Central memory CD4-positive, alpha-beta T cell (primary cell): Measurements from ENCODE around the gene KCNAB1.
"Not testable (repeated sequence)": the region's sequence is repeated elsewhere in the genome, so short reads cannot be mapped to it uniquely, and the experiment has no call there.

Source experiments
- DNase-seq: peaks from one replicate; pipeline ENCODE4 v3.0.0; 2022

The KCNAB1 gene

DNA sequence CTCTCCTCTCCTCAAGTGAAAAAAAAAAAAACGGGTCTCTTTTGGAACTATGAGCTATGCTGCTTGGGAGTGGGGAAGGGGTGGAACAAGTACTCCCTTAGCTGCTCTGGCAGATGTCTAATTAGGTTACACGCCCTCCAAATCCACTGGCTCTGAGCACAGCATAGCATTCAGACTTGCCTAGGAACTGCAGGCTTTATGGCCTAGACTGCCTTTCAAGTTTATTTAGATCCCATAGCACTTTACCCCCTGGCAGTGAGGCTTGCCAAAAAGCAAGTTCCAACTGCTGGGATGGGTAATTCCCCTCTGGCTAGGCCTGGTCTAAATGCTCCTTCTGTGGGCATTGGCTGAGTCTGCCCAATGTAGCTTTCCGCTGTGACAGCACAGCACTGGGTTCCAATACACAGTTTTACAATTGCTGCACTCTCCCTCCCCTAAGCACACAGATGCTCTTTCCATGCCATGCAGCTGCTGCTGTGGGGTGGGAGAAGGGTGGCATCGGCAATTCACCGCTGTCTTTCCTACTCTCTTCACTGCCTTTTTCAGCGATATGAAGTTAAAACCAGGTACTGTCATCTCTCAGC lies 152.8 kb downstream of the KCNAB1 start:
- no peak for DNase-seq

DNA sequence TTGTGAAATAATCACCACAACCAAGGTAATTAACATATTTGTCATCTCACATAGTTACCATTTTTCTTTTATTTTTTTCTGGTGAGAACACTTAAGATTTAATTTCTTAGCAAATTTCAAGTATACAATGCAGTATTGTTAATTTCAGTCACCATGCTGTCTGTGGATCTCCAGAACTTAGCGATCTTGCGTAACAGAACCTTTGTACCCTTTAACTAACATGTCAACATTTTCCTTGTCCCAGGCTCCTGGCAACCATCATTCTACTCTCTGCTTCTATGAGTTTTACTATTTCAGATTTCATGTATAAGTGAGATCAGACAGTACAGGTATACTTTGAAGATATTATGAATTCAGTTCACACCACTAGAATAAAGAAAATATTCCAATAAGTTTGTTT lies 154.4 kb downstream of the KCNAB1 start:
- DNase-seq = no peak

DNA sequence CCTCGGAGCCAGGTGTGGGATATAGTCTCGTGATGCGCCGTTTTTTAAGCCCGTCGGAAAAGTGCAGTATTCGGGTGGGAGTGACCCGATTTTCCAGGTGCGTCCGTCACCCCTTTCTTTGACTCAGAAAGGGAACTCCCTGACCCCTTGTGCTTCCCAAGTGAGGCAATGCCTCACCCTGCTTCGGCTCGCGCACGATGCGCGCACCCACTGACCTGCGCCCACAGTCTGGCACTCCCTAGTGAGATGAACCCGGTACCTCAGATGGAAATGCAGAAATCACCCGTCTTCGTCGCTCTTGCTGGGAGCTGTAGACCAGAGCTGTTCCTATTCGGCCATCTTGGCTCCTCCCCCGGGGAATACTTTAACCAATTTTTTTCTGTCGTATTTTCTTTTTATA lies 164.3 kb downstream of the KCNAB1 start:
- not testable (repeated sequence) for DNase-seq

DNA sequence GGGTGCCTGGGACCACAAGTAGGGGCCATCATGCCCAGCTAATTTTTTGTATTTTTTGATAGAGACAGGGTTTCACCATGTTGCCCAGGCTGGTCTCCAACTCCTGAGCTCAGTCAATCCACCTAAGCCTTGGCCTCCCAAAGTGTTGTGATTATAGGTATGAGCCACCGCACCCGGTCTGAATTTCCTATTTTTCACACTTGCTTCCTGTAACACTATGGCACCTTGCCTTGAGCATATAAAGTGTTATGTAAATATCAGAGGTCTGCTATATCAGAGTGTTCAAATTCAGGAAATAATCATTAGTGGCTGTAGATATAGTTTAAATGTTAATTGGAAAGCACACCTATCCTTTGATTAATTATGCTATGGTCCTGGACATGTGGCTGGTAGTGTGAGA lies 165.2 kb downstream of the KCNAB1 start:
- no peak for DNase-seq

DNA sequence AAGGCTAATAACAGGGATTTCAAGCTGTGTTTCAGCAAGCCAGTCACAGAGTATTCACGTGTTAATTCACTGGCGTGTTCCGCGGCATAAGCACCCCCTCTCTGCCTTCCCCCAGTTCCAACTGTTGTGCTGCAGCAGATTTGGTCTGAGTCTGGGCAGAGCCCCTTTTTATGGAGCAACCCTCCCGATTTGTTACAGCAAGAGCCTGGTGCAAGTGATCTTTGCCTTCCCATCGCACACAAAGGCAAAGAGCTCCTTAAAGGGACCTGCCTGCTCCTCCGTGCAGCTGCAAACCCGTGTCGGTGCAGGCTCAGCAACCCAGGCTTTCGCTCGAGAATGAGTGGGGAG lies 170.5 kb downstream of the KCNAB1 start:
- no peak for DNase-seq

DNA sequence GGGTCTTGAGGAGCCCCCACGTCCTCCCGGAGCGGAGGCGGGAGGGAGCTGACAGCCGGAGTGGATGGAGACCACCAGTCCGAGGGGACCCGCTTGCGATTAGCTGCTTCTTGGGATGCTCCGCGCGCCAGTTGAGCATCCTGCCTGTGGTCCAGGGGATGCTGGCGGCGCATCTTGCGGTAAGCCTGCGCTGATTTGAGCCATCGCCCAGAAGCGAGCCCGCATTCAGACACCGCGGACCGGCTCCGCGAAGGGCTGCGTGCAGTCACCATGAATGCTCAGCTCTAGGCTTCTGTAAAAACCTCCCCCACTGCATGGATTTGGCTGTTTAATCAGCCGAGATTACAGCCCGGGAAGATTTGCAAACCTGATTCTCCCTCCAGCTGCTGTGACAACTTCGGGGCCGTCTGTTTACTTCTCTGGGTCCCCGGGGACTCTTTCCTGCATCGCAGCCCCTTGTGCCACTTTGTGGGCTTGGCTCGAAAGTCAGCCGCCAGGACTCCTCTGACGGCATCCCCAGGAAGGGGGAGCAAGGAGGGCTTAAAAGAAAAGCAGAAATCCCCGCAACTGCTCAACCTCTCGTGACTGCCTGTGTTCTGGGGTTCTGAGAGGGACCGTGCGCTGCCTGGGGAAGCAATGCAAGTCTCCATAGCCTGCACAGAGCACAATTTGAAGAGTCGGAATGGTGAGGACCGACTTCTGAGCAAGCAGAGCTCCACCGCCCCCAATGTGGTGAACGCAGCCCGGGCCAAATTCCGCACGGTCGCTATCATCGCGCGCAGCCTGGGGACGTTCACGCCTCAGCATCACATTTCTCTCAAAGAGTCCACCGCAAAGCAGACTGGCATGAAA lies 171.1 kb downstream of the KCNAB1 start:
- DNase-seq = peak; percentile 2

DNA sequence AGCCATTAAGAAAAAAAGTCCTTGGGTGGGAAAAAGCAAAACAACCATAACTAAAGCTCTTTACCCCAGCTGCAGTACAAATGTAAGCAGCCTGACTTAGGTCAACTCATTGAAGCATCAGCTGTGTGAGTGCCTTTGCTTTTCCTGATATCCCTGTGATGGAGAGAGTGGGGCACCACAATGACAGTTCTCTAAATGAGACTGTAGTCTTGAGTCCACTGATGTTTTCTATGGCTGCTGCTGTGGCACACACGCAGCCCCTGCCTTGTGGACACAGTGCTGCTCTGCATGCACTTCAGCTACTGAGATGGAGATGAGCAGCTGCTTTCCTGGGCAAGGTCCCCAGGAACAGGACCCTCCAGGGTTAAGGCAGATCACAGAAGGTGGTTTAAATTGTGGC lies 173.2 kb downstream of the KCNAB1 start:
- no peak for DNase-seq

DNA sequence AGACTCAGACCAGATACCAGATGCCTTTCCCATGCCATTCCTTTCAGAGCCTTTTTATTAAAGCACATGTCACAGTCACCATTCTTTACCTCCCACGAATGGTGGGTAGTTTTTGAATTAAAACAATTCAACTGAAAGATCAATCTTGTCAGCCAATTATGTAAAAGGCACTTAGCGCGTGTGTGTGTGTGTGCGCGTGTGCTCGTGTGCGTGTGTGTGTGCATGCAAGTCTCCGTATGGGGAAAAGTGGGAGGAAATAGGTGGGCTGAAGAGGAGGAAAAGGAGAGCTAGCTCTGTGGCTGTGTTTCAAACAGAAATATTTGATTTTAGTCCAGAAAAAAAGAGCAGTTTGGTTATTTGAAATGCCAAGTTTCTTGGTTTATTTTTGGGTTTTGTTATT lies 177.2 kb downstream of the KCNAB1 start:
- DNase-seq = no peak

DNA sequence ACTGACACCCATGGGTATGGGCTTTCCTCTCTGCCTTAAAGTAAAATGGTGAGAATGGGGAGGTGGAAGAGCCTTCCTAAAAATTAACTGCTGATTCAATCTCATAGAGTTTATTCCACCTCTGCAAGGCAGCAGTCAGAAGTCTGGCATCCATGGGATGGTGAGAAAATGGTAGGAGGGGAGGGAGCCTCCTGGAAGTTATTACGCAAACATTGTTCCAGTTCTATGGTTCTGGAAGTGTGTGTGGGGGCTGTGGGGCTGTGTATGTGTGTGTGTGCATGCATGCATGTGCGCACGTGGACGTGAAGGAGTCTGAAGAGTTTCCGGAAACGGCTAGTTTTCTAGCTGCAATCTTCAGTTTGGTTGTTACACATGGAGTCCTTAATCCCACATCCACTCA lies 177.6 kb downstream of the KCNAB1 start:
- DNase-seq = no peak

DNA sequence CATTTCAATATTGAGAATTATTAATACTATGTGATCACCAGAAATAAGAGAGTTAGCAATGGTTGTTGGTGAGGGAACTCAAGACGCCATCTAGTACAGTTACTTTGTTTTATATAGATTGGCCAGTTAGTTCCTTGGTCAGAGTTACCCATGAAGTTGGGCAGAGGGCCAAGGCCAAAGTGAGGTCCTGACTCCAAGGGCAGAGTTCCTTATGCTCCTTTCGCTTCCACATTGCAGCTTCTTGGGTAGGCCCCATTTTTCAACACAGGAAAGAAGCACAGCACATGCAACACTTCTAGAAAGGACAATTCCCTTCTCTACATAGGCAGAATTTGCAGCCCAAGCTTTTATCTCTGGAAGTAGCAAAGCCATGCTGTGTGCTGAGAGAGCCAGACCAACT lies 178.6 kb downstream of the KCNAB1 start:
- no peak for DNase-seq

DNA sequence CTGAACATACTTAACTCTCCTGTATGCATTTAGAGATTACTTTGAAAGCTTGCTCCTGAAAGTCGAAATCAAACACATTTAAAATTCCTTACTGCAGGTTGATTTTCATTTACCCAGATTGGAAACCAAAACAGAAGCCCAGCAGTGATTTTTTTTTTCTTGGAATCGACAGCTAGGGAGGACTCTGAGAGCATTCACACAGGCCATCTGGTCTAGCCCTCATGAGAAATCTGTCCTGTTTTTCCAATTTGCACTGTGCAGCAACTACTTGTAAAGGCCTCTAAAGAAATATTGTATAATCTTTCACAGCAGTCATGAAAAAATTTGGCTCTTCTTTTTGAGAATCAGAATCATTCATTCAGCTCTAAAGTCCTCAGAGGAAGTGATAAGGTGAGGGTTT lies 179.2 kb downstream of the KCNAB1 start:
- DNase-seq = no peak

DNA sequence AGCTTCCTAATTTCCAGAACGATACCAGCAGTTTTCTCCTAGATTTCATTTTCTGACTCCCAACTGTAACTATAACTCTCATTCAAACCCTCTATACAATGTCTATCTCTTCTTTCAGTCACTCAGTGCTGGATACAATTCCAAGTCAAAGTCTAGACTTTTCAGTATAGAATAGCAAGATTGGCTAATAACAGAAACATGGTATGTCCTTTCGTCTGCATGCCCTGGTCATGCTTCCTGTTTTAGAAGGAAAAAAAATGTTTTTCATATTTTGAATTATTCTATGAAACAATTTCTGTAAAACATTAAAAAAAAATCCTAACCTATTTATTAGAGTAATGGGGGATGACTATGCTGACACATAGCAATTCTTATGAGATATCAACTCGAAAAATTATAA lies 180.0 kb downstream of the KCNAB1 start:
- DNase-seq = no peak

DNA sequence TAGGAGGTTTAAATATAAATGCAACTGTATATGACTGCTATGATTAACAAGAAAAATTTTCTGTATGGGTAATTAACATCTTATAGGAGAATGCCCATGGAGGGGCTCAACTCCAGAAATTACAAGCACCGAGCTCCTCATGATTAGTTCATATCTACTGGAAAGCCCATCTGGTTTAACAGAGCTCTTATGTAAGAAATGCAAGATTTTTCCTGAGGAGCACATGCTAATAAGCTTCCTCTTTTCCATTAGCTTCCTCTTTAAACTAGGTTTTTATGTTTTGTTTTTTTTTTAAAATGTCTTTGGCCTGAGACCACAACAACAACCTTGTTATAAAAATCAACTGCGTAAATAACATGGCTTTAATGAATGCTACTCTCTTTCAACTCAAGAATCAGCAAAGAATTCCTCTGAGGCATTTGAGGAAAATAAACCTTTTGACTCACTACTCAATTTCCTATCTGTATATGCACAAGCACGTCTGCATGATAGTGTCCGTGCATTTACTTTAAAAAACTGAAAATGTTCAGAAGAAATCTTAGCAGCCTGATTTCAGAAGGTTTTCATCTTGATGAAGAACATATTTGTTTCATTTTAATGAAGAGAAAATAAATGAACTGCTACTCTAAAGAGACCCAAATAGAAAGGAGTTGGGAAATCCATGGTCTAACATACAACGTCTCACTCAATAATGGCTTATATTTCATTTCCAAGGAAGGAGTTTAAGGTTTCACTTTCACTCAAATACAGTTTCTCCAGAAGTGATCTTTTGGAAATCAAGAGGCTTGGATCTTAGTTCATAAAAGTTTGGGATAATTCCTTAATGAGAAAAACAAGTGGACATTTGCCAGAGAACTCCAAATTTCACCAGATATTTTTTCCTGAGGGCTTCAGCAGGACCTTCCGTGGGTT lies 180.8 kb downstream of the KCNAB1 start:
- no peak for DNase-seq

DNA sequence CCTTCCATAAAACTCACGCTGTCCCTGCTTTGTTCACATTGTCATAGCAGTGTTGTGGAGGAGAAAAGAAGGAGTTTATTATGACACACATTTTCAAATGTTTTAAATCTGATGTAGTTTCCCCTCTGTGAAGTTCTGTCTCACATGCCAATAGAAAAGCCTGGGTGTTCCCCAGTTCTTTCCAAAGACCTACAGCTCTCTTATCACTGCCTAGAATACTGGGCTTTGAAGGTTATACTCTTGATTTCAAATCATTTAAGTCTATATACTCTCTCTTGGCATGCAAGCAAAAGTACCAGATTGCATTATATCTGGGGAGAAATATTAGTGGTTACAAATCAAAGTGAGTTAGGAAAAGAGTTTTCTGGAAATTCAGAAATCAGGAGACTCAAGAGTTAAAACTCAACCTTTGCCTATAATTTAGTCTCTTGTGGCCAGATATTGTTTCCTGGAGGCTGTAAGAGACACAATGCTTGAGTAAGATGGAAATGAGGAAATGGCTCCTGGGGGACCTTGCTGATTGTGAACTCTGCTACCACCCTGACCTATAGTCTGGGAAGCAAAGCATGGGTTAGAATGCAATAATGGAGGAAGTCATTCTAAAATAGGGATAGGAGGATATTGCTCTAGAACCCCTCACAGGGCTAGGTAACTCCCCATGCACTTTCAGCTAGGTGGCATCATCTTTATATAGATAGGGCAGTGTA lies 182.8 kb downstream of the KCNAB1 start:
- DNase-seq = no peak

DNA sequence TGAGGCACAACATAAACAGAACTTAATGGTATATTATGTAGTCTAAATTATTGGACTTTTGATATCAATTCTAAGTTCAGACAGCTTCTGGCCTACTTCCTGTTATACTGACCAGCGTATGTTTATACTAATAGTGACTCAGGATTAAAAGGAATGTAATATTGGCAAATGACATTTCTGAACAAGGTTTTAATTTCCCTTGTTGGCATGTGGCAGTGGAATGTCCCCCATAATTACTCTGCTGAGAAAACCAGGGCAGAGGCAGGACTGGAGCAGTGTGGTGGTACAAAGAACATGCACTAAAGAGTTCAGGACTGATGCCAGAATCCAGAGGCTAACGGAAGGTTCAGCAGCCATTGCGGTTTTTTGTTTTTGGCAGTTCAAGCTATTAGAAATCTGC lies 184.0 kb downstream of the KCNAB1 start:
- DNase-seq = no peak

DNA sequence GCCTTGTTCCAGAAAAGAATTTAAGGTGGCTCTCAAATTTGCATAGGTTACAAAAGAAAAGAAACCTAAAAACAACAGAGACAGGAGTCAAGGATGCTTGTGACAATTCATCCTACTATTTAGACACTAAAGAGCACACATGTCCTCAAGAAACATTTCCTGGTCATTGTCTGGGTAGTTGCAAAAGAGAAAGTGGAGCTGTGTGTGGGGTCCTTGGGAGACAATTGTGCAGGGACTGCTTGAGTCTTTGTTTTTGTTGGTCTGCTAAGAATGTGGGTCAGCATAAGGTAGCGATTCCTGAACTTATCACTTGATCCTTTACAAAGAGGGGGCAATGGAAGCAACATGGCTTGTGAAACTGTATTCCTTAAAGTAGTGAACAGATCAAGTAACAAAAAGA lies 185.3 kb downstream of the KCNAB1 start:
- DNase-seq = no peak

DNA sequence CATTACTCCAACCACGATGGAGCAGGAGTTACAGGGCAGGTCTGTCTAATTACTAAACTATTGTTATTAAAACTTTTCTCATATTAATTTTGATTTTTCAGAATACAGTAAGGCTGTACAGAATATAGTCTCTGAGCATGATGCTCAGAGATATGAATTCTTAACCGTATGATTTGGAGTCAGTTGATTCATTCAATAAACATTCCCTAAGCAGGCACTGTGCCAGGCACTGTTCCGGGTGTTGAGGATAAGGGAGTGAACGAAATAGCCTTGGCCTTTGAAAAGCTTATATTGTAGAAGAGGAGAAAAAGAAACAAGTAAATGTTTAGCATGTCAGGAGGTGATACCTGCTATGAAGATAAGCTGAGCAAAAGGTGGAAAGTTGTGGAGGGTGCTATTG lies 187.3 kb downstream of the KCNAB1 start:
- no peak for DNase-seq

DNA sequence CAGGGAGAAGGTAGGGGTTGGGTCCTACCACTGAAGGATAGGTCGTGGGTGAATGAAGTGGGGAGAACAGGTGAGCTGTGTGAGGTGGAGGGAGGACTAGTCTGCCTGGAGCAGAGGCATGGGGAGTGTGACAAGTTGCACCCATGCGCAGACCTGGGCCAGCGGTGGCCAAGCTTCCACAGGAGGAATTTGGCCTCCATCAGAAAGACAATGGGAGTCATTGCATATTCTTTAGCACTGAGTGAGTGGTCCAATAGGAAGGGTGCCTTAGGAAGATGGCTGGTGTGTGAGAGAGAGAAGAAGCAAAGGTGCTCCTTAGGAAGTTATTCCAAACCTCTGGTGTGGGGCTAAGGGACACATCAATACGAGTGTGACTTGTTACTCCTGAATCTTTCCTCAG lies 191.1 kb downstream of the KCNAB1 start:
- no peak for DNase-seq

DNA sequence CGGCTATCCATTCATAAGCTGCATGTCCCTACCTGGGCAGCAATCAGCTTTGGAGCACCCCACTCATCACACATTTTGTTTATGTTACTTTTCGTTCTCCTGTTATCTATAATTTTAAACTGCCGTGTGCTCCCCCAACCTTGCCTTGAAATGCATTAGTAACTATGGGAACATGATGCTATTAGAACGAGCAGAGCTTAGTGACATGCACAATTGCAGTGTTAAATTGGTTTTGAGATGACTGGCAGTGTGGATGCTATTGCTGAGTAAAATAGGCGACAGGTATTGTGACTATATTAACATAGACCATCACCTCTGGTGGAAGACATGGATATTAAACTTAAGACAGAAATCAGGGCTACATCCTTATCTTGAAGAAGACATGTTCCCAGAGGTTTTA lies 191.6 kb downstream of the KCNAB1 start:
- DNase-seq = no peak

DNA sequence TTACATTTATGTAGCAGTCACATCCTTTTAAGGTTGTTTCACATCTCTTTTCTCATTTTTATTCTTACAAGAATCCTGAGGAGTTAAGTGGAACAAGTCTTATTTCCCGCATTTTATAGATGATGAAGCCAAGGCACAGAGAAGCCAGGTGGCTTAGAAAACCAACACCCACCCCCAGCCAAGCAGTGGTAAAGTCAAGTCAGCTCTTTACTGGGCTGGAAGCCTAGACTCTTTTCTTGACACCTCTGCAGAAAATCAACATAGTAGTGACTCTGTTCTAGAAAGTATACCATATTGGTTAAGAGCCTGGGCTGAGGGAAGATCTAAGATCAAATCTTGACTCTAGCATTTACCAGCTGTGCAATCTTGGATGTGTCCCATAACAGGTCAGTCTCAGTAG lies 195.7 kb downstream of the KCNAB1 start:
- DNase-seq = no peak

DNA sequence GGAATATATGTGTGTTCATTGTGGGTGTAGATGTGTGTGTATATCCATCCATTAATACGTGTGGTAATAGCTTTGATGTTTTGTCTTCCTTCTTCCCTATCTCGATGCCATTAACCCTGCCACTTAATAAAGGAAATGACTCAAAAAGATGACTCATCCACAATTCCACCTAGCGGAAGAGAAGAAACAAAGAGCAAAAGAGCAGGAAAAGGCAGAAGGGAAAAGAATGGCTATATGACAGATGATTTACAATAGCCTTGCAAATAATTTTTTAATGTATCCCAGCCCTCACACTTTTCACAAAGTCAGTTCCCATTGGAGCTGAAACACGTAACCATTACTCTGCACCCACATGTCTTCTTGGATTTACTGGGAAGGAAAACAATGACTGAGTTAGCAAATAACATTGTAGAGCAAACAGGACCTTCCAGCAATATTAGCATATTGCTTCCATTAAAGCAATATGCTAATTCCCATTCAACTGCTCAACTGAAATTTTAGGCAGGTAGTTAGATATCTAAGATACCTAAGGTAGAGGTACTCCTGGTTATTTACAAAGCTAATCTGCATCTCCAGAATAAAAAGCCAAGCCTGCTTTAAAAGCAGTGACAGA lies 197.2 kb downstream of the KCNAB1 start:
- DNase-seq = no peak

DNA sequence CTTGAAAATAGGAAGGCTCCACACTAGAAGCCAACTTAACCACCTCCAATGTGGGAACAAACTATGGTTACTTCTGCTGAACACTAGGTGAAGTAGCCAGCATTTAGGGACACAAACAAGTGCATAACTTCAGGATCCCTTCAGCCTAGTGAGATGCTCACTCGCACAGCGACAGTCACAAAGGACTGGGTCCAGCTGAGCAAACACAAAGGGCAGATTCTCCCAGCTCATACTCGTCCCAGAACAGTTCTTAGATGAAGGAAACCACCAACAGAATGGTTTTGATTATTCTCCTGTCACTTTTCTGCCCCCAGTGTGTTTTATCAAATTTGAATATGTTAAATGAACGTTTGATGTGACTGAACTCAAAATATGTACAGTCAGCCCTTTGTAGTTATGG lies 201.6 kb downstream of the KCNAB1 start:
- DNase-seq = no peak

DNA sequence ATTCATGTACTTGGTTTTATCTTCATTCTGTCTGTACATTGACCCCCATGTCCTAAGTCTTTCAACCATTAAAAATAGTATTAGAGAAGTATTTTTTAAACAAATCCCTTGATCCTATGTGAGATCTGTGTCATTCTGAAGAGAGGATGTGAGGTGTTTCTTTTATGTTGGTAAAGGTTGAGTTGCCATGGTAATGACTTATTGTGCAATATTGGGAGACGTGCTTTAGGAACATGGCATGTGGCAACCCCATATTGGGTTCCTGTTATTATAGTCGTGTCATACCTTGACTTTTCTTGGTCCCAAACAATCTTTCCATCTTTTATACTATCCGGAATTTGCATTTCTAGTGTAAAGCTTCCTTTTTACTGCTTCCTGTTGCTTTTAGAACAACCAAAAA lies 203.1 kb downstream of the KCNAB1 start:
- DNase-seq = no peak
